WTC11 (cell line): ENCODE measurements around the gene COX6B2. TPM values are rescaled to one million over a fixed set of nuclear protein-coding genes. Genes with fewer than 3 reads are reported as not detected.

Experiments
- ATAC-seq: fragments of 200-7000 bp; cut with Tn5 transposase; 2 replicates; pipeline ENCODE4 v1.10.0; 2021; ENCODE audit warnings: mild to moderate bottlenecking, moderate library complexity
- CTCF ChIA-PET: fragments of 300-600 bp; sonication (Branson Sonifier 250); formaldehyde crosslinking; loops from one replicate; lab custom pipeline; 2021; ENCODE audit warnings: antibody characterized with exemption; lab: Charles Lee
- POLR2A ChIA-PET: fragments of 350-600 bp; sonication (Branson Sonifier 250); formaldehyde crosslinking; loops from one replicate; lab custom pipeline; 2021; ENCODE audit warnings: antibody characterized with exemption; lab: Charles Lee
- DNase-seq: peaks from one replicate; pipeline ENCODE4 v3.0.0; 2021; ENCODE audit warnings: low spot score
- H3K27ac Mint-ChIP-seq: 2 replicates; pipeline ENCODE4 v1.8.0; 2021; ENCODE audit warnings: mixed read lengths
- H3K27me3 Mint-ChIP-seq: 2 replicates; pipeline ENCODE4 v1.8.0; 2021; ENCODE audit warnings: low read depth, mild to moderate bottlenecking, moderate library complexity, mixed read lengths
- H3K36me3 Mint-ChIP-seq: 2 replicates; pipeline ENCODE4 v1.8.0; 2021; ENCODE audit warnings: mixed read lengths
- H3K4me1 Mint-ChIP-seq: 2 replicates; pipeline ENCODE4 v1.8.0; 2022; ENCODE audit warnings: mixed read lengths
- H3K4me3 Mint-ChIP-seq: 2 replicates; pipeline ENCODE4 v1.8.0; 2021; ENCODE audit warnings: mild to moderate bottlenecking, moderate library complexity, mixed read lengths
- H3K9me3 Mint-ChIP-seq: 2 replicates; pipeline ENCODE4 v1.8.0; 2021; ENCODE audit warnings: mixed read lengths
- AFF4 ChIP-seq: sonication (generic); formaldehyde crosslinking; IDR thresholded peaks from 2 replicates; pipeline ENCODE4 v1.8.1; 2023; ENCODE audit warnings: mild to moderate bottlenecking, missing genetic modification reagents, borderline replicate concordance
- AR ChIP-seq: fragments of 250-450 bp; sonication (Bioruptor Pico); IDR thresholded peaks from 2 replicates; pipeline ENCODE4 v1.9.0; 2021; ENCODE audit warnings: mild to moderate bottlenecking
- ATF1 ChIP-seq: sonication (generic); formaldehyde crosslinking; IDR thresholded peaks from 2 replicates; pipeline ENCODE4 v1.8.1; 2023; ENCODE audit warnings: mild to moderate bottlenecking, moderate library complexity, missing genetic modification reagents
- CREB1 ChIP-seq: sonication (generic); formaldehyde crosslinking; IDR thresholded peaks from 2 replicates; pipeline ENCODE4 v1.8.0; 2023; ENCODE audit warnings: mild to moderate bottlenecking, missing genetic modification reagents
- ELF4 ChIP-seq: sonication (generic); formaldehyde crosslinking; IDR thresholded peaks from 2 replicates; pipeline ENCODE4 v1.8.1; 2022; ENCODE audit warnings: low read depth, mild to moderate bottlenecking, moderate library complexity, missing genetic modification reagents
- EMX1 ChIP-seq: fragments of 250-450 bp; sonication (Bioruptor Pico); IDR thresholded peaks from 2 replicates; pipeline ENCODE4 v1.8.0; 2021; ENCODE audit warnings: mild to moderate bottlenecking
- FOXJ3 ChIP-seq: sonication (generic); formaldehyde crosslinking; IDR thresholded peaks from 2 replicates; pipeline ENCODE4 v1.9.0; 2021; ENCODE audit warnings: missing genetic modification reagents, mild to moderate bottlenecking, borderline replicate concordance
- FOXP1 ChIP-seq: sonication (generic); formaldehyde crosslinking; IDR thresholded peaks from 2 replicates; pipeline ENCODE4 v1.8.0; 2022; ENCODE audit warnings: missing genetic modification reagents, mild to moderate bottlenecking, moderate library complexity, borderline replicate concordance
- NFATC4 ChIP-seq: fragments of 250-450 bp; sonication (Bioruptor Pico); IDR thresholded peaks from 2 replicates; pipeline ENCODE4 v1.9.0; 2021; ENCODE audit warnings: mild to moderate bottlenecking
- PRDM15 ChIP-seq: sonication (generic); formaldehyde crosslinking; IDR thresholded peaks from 2 replicates; pipeline ENCODE4 v1.8.0; 2022; ENCODE audit warnings: missing genetic modification reagents
- PRRX2 ChIP-seq: fragments of 250-450 bp; sonication (Bioruptor Pico); IDR thresholded peaks from 2 replicates; pipeline ENCODE4 v1.8.0; 2021; ENCODE audit warnings: mild to moderate bottlenecking
- ZBTB21 ChIP-seq: sonication (generic); formaldehyde crosslinking; IDR thresholded peaks from 2 replicates; pipeline ENCODE4 v1.8.1; 2023; ENCODE audit warnings: mild to moderate bottlenecking, missing genetic modification reagents, borderline replicate concordance
- ZNF219 ChIP-seq: sonication (generic); formaldehyde crosslinking; IDR thresholded peaks from 2 replicates; pipeline ENCODE4 v1.8.0; 2023; ENCODE audit warnings: missing genetic modification reagents, mild to moderate bottlenecking, borderline replicate concordance
- ZNF671 ChIP-seq: fragments of 250-450 bp; sonication (Bioruptor Pico); IDR thresholded peaks from 2 replicates; pipeline ENCODE4 v1.8.0; 2021; ENCODE audit warnings: mild to moderate bottlenecking
- total RNA-seq: library from RNA; stranded (reverse); gene quantifications from 3 replicates; pipeline ENCODE4 v1.2.3, GENCODE V29; 2021
- TF ChIP-seq, protein P1 (sequence below): sonication (generic); formaldehyde crosslinking; conservative IDR thresholded peaks from 2 replicates; pipeline ENCODE4 v1.8.1; 2022; ENCODE audit warnings: mild to moderate bottlenecking, missing genetic modification reagents

Gene COX6B2
- total RNA-seq, 1 experiment from 2014 or later = 4.3 TPM

DNA sequence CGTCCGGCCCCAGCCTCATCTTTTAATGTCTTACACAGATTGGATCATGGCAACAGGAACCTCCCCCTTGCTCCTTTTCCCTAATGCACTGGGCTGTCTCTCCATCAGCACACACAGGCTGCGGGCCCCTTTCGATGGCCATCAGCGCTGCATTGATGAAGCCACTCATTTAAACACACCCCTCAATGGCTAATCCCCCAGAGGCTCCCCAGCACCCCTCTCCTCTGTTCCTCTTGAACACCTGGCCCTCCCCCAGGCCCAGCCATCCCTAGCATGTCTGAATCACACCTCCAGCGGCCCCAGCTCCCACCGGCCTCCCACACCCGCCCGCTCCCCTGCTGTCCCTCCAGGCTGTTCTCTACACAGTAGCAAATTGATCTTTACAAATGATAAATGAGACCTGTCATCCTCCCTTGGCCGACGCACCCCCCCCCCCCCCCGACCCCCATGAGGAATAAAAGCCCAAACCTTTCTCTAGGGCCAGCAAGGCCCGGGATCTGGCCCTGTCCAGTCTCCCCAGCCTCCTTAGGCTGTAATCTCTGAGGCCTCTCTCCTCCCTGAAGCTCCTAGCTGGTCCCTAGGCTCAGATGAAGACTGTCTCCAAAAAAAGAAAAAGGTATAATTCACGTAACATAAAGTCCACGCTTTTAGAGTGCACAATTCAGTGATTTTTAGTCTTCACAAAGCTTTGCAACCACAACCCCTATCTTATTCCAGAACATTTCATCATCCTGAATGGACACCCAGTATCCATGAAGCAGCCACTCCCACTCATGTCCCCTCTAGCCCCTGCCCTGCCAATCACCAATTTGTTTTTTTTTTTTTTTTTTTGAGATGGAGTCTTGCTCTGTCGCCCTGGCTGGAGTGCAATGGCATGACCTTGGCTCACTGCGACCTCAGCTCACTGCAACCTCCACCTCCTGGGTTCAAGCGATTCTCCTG, 38.6 kb upstream of the COX6B2 start:
- peak overlapping the region; percentile 44 for H3K4me3 Mint-ChIP-seq
- H3K9me3 Mint-ChIP-seq = no peaks in the 10 kb centered on the region
- H3K4me1 Mint-ChIP-seq = peaks cover 48% of the 10 kb centered on the region
- no peak for DNase-seq
- peaks cover 17% of the 10 kb centered on the region for H3K36me3 Mint-ChIP-seq
- CTCF ChIA-PET = interaction anchor here (0.7 to 1.4 kb wide), 6 partner anchors 25 to 260 kb away, joined by 3 to 5 read pairs (median 4); partner anchors contain the start of gene TNNT1
- H3K27me3 Mint-ChIP-seq = peaks cover 5% of the 10 kb centered on the region; the same call in 1 of the 2 replicates
- H3K27ac Mint-ChIP-seq = peak overlapping the region; percentile 41; the same call in 1 of the 2 replicates
- POLR2A ChIA-PET = interaction anchor here (0.7 to 1.7 kb wide), 8 partner anchors 9 to 1075 kb away, joined by 3 to 9 read pairs (median 4); partner anchors contain the start of genes TMEM238 and UBE2S
- TF ChIP-seq, protein P1, sequence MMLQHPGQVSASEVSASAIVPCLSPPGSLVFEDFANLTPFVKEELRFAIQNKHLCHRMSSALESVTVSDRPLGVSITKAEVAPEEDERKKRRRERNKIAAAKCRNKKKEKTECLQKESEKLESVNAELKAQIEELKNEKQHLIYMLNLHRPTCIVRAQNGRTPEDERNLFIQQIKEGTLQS (CRISPR knock-in tag) = no peak
- TF ChIP-seq PRRX2 (no peak), ATF1 (CRISPR knock-in tag) (no peak), PRDM15 (CRISPR knock-in tag) (no peak), ZNF671 (CRISPR knock-in tag) (no peak), FOXP1 (CRISPR knock-in tag) (no peak), CREB1 (CRISPR knock-in tag) (no peak), AFF4 (CRISPR knock-in tag) (no peak), AR (no peak), ELF4 (CRISPR knock-in tag) (no peak), ZBTB21 (CRISPR knock-in tag) (no peak), FOXJ3 (CRISPR knock-in tag) (no peak), NFATC4 (CRISPR knock-in tag) (no peak), ZNF219 (CRISPR knock-in tag) (no peak), EMX1 (no peak)
- TF ChIP-seq, all 79 proteins: peak for 0
- ATAC-seq = peak; percentile 28
